HCT116 (cell line): ENCODE results near the gene ZNF225. TPM values are rescaled to one million over a fixed set of nuclear protein-coding genes. Genes with fewer than 3 reads are reported as not detected.

Experiments used
- ATAC-seq: fragments of 200-7000 bp; cut with Tn5 transposase; 2 replicates; pipeline ENCODE4 v1.9.1; 2020; ENCODE audit warnings: mild to moderate bottlenecking, moderate library complexity
- BruUV-seq: library from RNA; stranded (reverse); fragments of 400-500 nt; replicated peaks from 2 replicates; lab custom pipeline; 2021; lab: Mats Ljungman, UMichigan
- CTCF ChIA-PET: fragments of 300-600 bp; sonication (Branson Sonifier 250); formaldehyde crosslinking; loops from one replicate; lab custom pipeline; 2021; ENCODE audit warnings: antibody characterized with exemption; lab: Charles Lee
- POLR2A ChIA-PET: fragments of 300-600, 350-600 bp; sonication (Branson Sonifier 250); formaldehyde crosslinking; loops from one replicate; lab custom pipeline; 2021; ENCODE audit warnings: antibody characterized with exemption; lab: Charles Lee
- RAD21 ChIA-PET, 2 experiments: fragments of 300-600 bp; sonication (Branson Sonifier 250); formaldehyde crosslinking; loops; one replicate each; lab custom pipeline; 2023; ENCODE audit warnings: low total read pairs in 2 of 2; ENCODE audit not compliant: uncharacterized antibody in 2 of 2, unreplicated experiment in 2 of 2, low non-redundant PET in 1 of 2; lab: Charles Lee
- DNase-seq: peaks from one replicate; pipeline ENCODE4 v3.0.0-alpha.2; 2010; ENCODE audit warnings: low read depth, low spot score
- H2AFZ ChIP-seq: fragments of 200-600 bp; shearing (Covaris generic), sonication (generic); 2 replicates; pipeline ENCODE4 v1.6.1; 2017; ENCODE audit warnings: low read depth, mixed run types, mixed read lengths, antibody characterized with exemption, low read length; ENCODE audit not compliant: poor library complexity, severe bottlenecking
- H3K27ac ChIP-seq: 2 replicates; pipeline ENCODE4 v1.5.1; 2012; ENCODE audit warnings: low read depth, low read length
- H3K27me3 ChIP-seq: fragments of 200-600 bp; sonication (generic); 2 replicates; pipeline ENCODE4 v1.6.1; 2016; ENCODE audit warnings: mixed run types, low read length, mixed read lengths; ENCODE audit not compliant: insufficient read depth
- H3K36me3 ChIP-seq, 2 experiments: fragments of 200-500 bp in 1 of 2; fragments of 200-600 bp in 1 of 2; sonication (Bioruptor generic) in 1 of 2; sonication (generic) in 1 of 2; 2 replicates each; pipeline versions ENCODE4 v1.5.1 to v1.6.1; 2014 to 2016; ENCODE audit warnings: low read length in 2 of 2, inconsistent platforms in 1 of 2, mixed read lengths in 1 of 2, mixed run types in 1 of 2; ENCODE audit not compliant: insufficient read depth in 2 of 2, control insufficient read depth in 1 of 2
- H3K4me1 ChIP-seq, 2 experiments: fragments of 200-600 bp in 1 of 2; sonication (generic) in 1 of 2; 2 replicates each; pipeline versions ENCODE4 v1.5.1 to v1.6.1; 2012 to 2017; ENCODE audit warnings: low read length in 2 of 2, inconsistent platforms in 1 of 2, mild to moderate bottlenecking in 1 of 2, mixed read lengths in 1 of 2, mixed run types in 1 of 2, moderate library complexity in 1 of 2; ENCODE audit not compliant: insufficient read depth in 2 of 2, control insufficient read depth in 1 of 2
- H3K4me2 ChIP-seq: fragments of 200-600 bp; sonication (generic); 2 replicates; pipeline ENCODE4 v1.6.1; 2017; ENCODE audit warnings: mixed run types, low read length, mixed read lengths
- H3K4me3 ChIP-seq, 2 experiments: fragments of 200-600 bp in 1 of 2; sonication (generic) in 1 of 2; replicated peaks in 1 of 2; 2 replicates each; pipeline ENCODE4 v1.5.1; 2011 to 2016; ENCODE audit warnings: low read length in 2 of 2, control low read depth in 1 of 2, low read depth in 1 of 2, mild to moderate bottlenecking in 1 of 2, mixed read lengths in 1 of 2, mixed run types in 1 of 2
- H3K79me2 ChIP-seq: fragments of 200-600 bp; sonication (generic); 2 replicates; pipeline ENCODE4 v1.6.1; 2017; ENCODE audit warnings: mild to moderate bottlenecking, mixed run types, low read length, moderate library complexity, mixed read lengths; ENCODE audit not compliant: insufficient read depth
- H3K9ac ChIP-seq: fragments of 200-600 bp; sonication (generic); 2 replicates; pipeline ENCODE4 v1.6.1; 2016; ENCODE audit warnings: low read length, mixed read lengths
- H3K9me2 ChIP-seq: fragments of 200-600 bp; sonication (generic), shearing (Covaris generic); 2 replicates; pipeline ENCODE4 v1.6.1; 2017; ENCODE audit warnings: mixed run types, mild to moderate bottlenecking, moderate library complexity; ENCODE audit not compliant: insufficient read depth
- H3K9me3 ChIP-seq, 2 experiments: fragments of 200-500 bp in 1 of 2; fragments of 200-600 bp in 1 of 2; sonication (Bioruptor generic) in 1 of 2; sonication (generic) in 1 of 2; 2 replicates each; pipeline ENCODE4 v1.6.1; 2014 to 2017; ENCODE audit warnings: low read length in 2 of 2, mixed read lengths in 2 of 2, inconsistent platforms in 1 of 2, low read depth in 1 of 2, mild to moderate bottlenecking in 1 of 2, mixed run types in 1 of 2, moderate library complexity in 1 of 2; ENCODE audit not compliant: control insufficient read depth in 1 of 2, insufficient read depth in 1 of 2
- H4K20me1 ChIP-seq: fragments of 200-600 bp; sonication (generic), shearing (Covaris generic); 2 replicates; pipeline ENCODE4 v1.6.1; 2017; ENCODE audit warnings: mixed run types, mild to moderate bottlenecking, moderate library complexity; ENCODE audit not compliant: insufficient read depth
- CEBPB ChIP-seq: IDR thresholded peaks from 2 replicates; pipeline ENCODE4 v1.6.1; 2012; ENCODE audit warnings: low read depth
- EGR1 ChIP-seq: IDR thresholded peaks from 2 replicates; pipeline ENCODE4 v1.6.1; 2012; ENCODE audit warnings: low read depth
- ELF1 ChIP-seq: IDR thresholded peaks from 2 replicates; pipeline ENCODE4 v1.6.1; 2012; ENCODE audit warnings: low read depth, borderline replicate concordance
- EZH2phosphoT487 ChIP-seq: fragments of 200-600 bp; IDR thresholded peaks from 2 replicates; pipeline ENCODE4 v1.6.1; 2018; ENCODE audit warnings: antibody characterized with exemption, borderline replicate concordance
- FOSL1 ChIP-seq: IDR thresholded peaks from 2 replicates; pipeline ENCODE4 v1.6.1; 2012; ENCODE audit warnings: low read depth
- JUND ChIP-seq: IDR thresholded peaks from 2 replicates; pipeline ENCODE4 v1.6.1; 2012
- MAX ChIP-seq: IDR thresholded peaks from 2 replicates; pipeline ENCODE4 v1.6.1; 2012
- POLR2A ChIP-seq: IDR thresholded peaks from 2 replicates; pipeline ENCODE4 v1.7.0; 2011; ENCODE audit warnings: borderline replicate concordance; ENCODE audit not compliant: insufficient read depth, insufficient read length; ENCODE audit errors: extremely low read depth
- POLR2AphosphoS5 ChIP-seq: IDR thresholded peaks from 2 replicates; pipeline ENCODE4 v1.6.1; 2011; ENCODE audit warnings: mild to moderate bottlenecking, low read depth, low read length, moderate library complexity
- SIN3A ChIP-seq: IDR thresholded peaks from 2 replicates; pipeline ENCODE4 v1.6.1; 2012; ENCODE audit warnings: low read depth
- SRF ChIP-seq: IDR thresholded peaks from 2 replicates; pipeline ENCODE4 v1.6.1; 2012; ENCODE audit warnings: low read depth
- TCF7L2 ChIP-seq: IDR thresholded peaks from 2 replicates; pipeline ENCODE4 v1.7.0; 2011; ENCODE audit warnings: borderline replicate concordance, inconsistent platforms; ENCODE audit not compliant: insufficient read depth, insufficient read length; ENCODE audit errors: extremely low read depth
- ZFX ChIP-seq: fragments of 450-650 bp; IDR thresholded peaks from 2 replicates; pipeline ENCODE4 v1.6.1; 2017
- ZNF274 ChIP-seq: fragments of 200-500 bp; sonication (Bioruptor generic); IDR thresholded peaks from 2 replicates; pipeline ENCODE4 v1.6.1; 2014; ENCODE audit warnings: mild to moderate bottlenecking, low read depth, low read length, inconsistent platforms
- intact Hi-C: fragments of 100-400 bp; cut with micrococcal nuclease; formaldehyde crosslinking; loops from 2 replicates; pipeline ENCODE4 v1.10.0; 2022
- total RNA-seq: library from RNA; stranded (reverse); gene quantifications from one replicate; pipeline ENCODE4 v1.2.1, GENCODE V29; 2021; ENCODE audit not compliant: unreplicated experiment
- TF ChIP-seq, protein P1 (sequence below): IDR thresholded peaks from 2 replicates; pipeline ENCODE4 v1.6.1; 2012
- TF ChIP-seq, protein P2 (sequence below): IDR thresholded peaks from 2 replicates; pipeline ENCODE4 v1.6.1; 2011; ENCODE audit warnings: mild to moderate bottlenecking, low read length, moderate library complexity; ENCODE audit not compliant: insufficient replicate concordance; ENCODE audit errors: extremely low read depth
- TF ChIP-seq, protein P3 (sequence below), 3 experiments: fragments of 200-600 bp in 1 of 3; sonication (generic) in 1 of 3; IDR thresholded peaks in 2 of 3; conservative IDR thresholded peaks in 1 of 3; 2 replicates each; pipeline ENCODE4 v1.5.1; 2012 to 2017; ENCODE audit warnings: low read depth in 2 of 3, low read length in 2 of 3, antibody characterized with exemption in 1 of 3, borderline replicate concordance in 1 of 3, control low read depth in 1 of 3, mild to moderate bottlenecking in 1 of 3, mixed read lengths in 1 of 3, mixed run types in 1 of 3, moderate library complexity in 1 of 3; ENCODE audit not compliant: insufficient read depth in 1 of 3
- TF ChIP-seq, protein P4 (sequence below): IDR thresholded peaks from 2 replicates; pipeline ENCODE4 v1.6.1; 2012; ENCODE audit warnings: low read depth

ZNF225 gene
- total RNA-seq, 1 experiment from 2014 or later = 2.8 TPM

- H3K4me2 ChIP-seq = peak within 1 kb of the TSS; percentile 73
- no TSS peak for BruUV-seq
- H2AFZ ChIP-seq = peak within 1 kb of the TSS; percentile 99
- H3K36me3 ChIP-seq = peaks cover 20 to 21% of the 10 kb centered on the region in 2 experiments
- POLR2A ChIA-PET = interaction anchor here (1.0 to 1.5 kb wide), 5 partner anchors 42 to 338 kb away, joined by 3 to 6 read pairs (median 3); partner anchors contain the start of genes ZNF225, ZNF283 and ZNF45
- CTCF ChIA-PET = interaction anchor here (1.3 kb wide), 1 partner anchor 336 kb away, joined by 3 read pairs; the partner anchor contains the start of gene ZNF180
- H3K9me2 ChIP-seq = no peaks in the 10 kb centered on the region
- peaks cover 7 to 14% of the 10 kb centered on the region in 2 experiments for H3K4me1 ChIP-seq
- peak within 1 kb of the TSS; percentile 68 for H3K9ac ChIP-seq
- intact Hi-C loops = loop anchor here (1.0 to 5.0 kb wide), 2 partner anchors 37 to 52 kb away; partner anchors contain the start of gene ZNF225
- peaks cover 4% of the 10 kb centered on the region; the same call in 1 of the 2 replicates for H3K79me2 ChIP-seq
- peak within 1 kb of the TSS; percentile 68 to 76 for H3K4me3 ChIP-seq
- H4K20me1 ChIP-seq = no peaks in the 10 kb centered on the region
- peaks cover 0 to 4% of the 10 kb centered on the region in 2 experiments; a peak in 3 of 4 replicates for H3K9me3 ChIP-seq
- H3K27me3 ChIP-seq = no peaks in the 10 kb centered on the region
- peak within 1 kb of the TSS; percentile 66 for H3K27ac ChIP-seq
- peak; percentile 98 for ATAC-seq
- RAD21 ChIA-PET = no interaction called here
- peak; percentile 97 for DNase-seq
- no peak for TF ChIP-seq FOSL1
- TF ChIP-seq EZH2phosphoT487 = no peak
- TF ChIP-seq, protein P1, sequence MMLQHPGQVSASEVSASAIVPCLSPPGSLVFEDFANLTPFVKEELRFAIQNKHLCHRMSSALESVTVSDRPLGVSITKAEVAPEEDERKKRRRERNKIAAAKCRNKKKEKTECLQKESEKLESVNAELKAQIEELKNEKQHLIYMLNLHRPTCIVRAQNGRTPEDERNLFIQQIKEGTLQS = no peak
- peak; percentile 73 for TF ChIP-seq SRF
- TF ChIP-seq TCF7L2 = peak; percentile 53
- peak; percentile 60 for TF ChIP-seq SIN3A
- TF ChIP-seq, protein P2, sequence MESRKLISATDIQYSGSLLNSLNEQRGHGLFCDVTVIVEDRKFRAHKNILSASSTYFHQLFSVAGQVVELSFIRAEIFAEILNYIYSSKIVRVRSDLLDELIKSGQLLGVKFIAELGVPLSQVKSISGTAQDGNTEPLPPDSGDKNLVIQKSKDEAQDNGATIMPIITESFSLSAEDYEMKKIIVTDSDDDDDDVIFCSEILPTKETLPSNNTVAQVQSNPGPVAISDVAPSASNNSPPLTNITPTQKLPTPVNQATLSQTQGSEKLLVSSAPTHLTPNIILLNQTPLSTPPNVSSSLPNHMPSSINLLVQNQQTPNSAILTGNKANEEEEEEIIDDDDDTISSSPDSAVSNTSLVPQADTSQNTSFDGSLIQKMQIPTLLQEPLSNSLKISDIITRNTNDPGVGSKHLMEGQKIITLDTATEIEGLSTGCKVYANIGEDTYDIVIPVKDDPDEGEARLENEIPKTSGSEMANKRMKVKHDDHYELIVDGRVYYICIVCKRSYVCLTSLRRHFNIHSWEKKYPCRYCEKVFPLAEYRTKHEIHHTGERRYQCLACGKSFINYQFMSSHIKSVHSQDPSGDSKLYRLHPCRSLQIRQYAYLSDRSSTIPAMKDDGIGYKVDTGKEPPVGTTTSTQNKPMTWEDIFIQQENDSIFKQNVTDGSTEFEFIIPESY = no peak
- TF ChIP-seq POLR2AphosphoS5 = peak; percentile 79
- no peak for TF ChIP-seq ZFX
- TF ChIP-seq, protein P3, sequence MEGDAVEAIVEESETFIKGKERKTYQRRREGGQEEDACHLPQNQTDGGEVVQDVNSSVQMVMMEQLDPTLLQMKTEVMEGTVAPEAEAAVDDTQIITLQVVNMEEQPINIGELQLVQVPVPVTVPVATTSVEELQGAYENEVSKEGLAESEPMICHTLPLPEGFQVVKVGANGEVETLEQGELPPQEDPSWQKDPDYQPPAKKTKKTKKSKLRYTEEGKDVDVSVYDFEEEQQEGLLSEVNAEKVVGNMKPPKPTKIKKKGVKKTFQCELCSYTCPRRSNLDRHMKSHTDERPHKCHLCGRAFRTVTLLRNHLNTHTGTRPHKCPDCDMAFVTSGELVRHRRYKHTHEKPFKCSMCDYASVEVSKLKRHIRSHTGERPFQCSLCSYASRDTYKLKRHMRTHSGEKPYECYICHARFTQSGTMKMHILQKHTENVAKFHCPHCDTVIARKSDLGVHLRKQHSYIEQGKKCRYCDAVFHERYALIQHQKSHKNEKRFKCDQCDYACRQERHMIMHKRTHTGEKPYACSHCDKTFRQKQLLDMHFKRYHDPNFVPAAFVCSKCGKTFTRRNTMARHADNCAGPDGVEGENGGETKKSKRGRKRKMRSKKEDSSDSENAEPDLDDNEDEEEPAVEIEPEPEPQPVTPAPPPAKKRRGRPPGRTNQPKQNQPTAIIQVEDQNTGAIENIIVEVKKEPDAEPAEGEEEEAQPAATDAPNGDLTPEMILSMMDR (IDR thresholded peaks at IDR 0.05 in 2 of 3, conservative IDR thresholded peaks at IDR 0.05 in 1 of 3; ENCODE audit: borderline replicate concordance in 1 of 3, insufficient read depth in 1 of 3, low read depth in 2 of 3, low read length in 2 of 3) = no peak
- TF ChIP-seq, protein P4, sequence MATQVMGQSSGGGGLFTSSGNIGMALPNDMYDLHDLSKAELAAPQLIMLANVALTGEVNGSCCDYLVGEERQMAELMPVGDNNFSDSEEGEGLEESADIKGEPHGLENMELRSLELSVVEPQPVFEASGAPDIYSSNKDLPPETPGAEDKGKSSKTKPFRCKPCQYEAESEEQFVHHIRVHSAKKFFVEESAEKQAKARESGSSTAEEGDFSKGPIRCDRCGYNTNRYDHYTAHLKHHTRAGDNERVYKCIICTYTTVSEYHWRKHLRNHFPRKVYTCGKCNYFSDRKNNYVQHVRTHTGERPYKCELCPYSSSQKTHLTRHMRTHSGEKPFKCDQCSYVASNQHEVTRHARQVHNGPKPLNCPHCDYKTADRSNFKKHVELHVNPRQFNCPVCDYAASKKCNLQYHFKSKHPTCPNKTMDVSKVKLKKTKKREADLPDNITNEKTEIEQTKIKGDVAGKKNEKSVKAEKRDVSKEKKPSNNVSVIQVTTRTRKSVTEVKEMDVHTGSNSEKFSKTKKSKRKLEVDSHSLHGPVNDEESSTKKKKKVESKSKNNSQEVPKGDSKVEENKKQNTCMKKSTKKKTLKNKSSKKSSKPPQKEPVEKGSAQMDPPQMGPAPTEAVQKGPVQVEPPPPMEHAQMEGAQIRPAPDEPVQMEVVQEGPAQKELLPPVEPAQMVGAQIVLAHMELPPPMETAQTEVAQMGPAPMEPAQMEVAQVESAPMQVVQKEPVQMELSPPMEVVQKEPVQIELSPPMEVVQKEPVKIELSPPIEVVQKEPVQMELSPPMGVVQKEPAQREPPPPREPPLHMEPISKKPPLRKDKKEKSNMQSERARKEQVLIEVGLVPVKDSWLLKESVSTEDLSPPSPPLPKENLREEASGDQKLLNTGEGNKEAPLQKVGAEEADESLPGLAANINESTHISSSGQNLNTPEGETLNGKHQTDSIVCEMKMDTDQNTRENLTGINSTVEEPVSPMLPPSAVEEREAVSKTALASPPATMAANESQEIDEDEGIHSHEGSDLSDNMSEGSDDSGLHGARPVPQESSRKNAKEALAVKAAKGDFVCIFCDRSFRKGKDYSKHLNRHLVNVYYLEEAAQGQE = no peak
- no peak for TF ChIP-seq ZNF274
- TF ChIP-seq POLR2A = peak; percentile 61
- TF ChIP-seq EGR1 = no peak
- TF ChIP-seq MAX = peak; percentile 49; the same call in 1 of the 2 replicates
- no peak for TF ChIP-seq CEBPB
- peak; percentile 97 for TF ChIP-seq ELF1
- no peak for TF ChIP-seq JUND
Observed at GRCh38 chr19:44164673-44165512, 51.7 kb downstream of the ZNF225 start, which contains the start of gene ZNF226. Gene ZNF226, plus strand, starts transcription at chr19:44165100. Its CDS starts 4,981 bp downstream, at chr19:44170081.
